Chondrocyte (in vitro differentiated cells): ENCODE results near the gene TUFT1. TPM values are rescaled to one million over a fixed set of nuclear protein-coding genes. Genes with fewer than 3 reads are reported as not detected.

Experiments
- DNase-seq: peaks from one replicate; pipeline ENCODE4 v3.0.0; 2021; ENCODE audit warnings: mixed read lengths, low spot score
- H3K27ac Mint-ChIP-seq: one replicate; pipeline ENCODE4 v1.8.0; 2021; ENCODE audit warnings: mild to moderate bottlenecking, moderate library complexity, mixed read lengths; ENCODE audit not compliant: unreplicated experiment
- H3K27me3 Mint-ChIP-seq: 2 replicates; pipeline ENCODE4 v1.8.0; 2021; ENCODE audit warnings: low read depth, mixed read lengths
- H3K36me3 Mint-ChIP-seq: 2 replicates; pipeline ENCODE4 v1.8.0; 2021; ENCODE audit warnings: low read depth, mixed read lengths
- H3K4me1 Mint-ChIP-seq: 2 replicates; pipeline ENCODE4 v1.8.0; 2021; ENCODE audit warnings: low read depth, mild to moderate bottlenecking, mixed read lengths
- H3K4me3 Mint-ChIP-seq: one replicate; pipeline ENCODE4 v1.8.0; 2021; ENCODE audit warnings: mild to moderate bottlenecking, moderate library complexity, mixed read lengths; ENCODE audit not compliant: unreplicated experiment
- H3K9me3 Mint-ChIP-seq: 2 replicates; pipeline ENCODE4 v1.8.0; 2021; ENCODE audit warnings: low read depth, mixed read lengths
- CTCF ChIP-seq: fragments of 200-600 bp; sonication (generic); IDR thresholded peaks from 2 replicates; pipeline ENCODE4 v1.5.0; 2021; ENCODE audit warnings: antibody characterized with exemption, mild to moderate bottlenecking, moderate library complexity
- total RNA-seq: library from RNA; stranded (reverse); gene quantifications from 3 replicates; pipeline ENCODE4 v1.2.1, GENCODE V29; 2021

Gene TUFT1
- total RNA-seq, 1 donor from 2014 or later: 33.0 TPM

GRCh38 chr1:151494741-151495281 is 45.3 kb upstream of the TUFT1 start:
- Mint-ChIP-seq H3K9me3 (no peaks in the 10 kb centered on the region), H3K36me3 (no peaks in the 10 kb centered on the region), H3K4me1 (peaks cover 15% of the 10 kb centered on the region), H3K27me3 (peaks cover under 1% of the 10 kb centered on the region), H3K27ac (peak overlapping the region; percentile 30), H3K4me3 (no peak overlapping the region)
- TF ChIP-seq CTCF: no peak
- DNase-seq: no peak

- Mint-ChIP-seq H3K4me1 (peaks cover 15% of the 10 kb centered on the region), H3K27me3 (peaks cover 2% of the 10 kb centered on the region), H3K9me3 (no peaks in the 10 kb centered on the region), H3K36me3 (no peaks in the 10 kb centered on the region), H3K27ac (peak overlapping the region; percentile 70), H3K4me3 (no peak overlapping the region)
- DNase-seq: no peak
- no peak for TF ChIP-seq CTCF
These were observed 44.8 kb upstream of the TUFT1 start for GRCh38 chr1:151495316-151495715.

- TF ChIP-seq CTCF: no peak
- Mint-ChIP-seq H3K36me3 (no peaks in the 10 kb centered on the region), H3K9me3 (no peaks in the 10 kb centered on the region), H3K27ac (no peak overlapping the region), H3K4me1 (peaks cover 15% of the 10 kb centered on the region), H3K27me3 (peaks cover 4% of the 10 kb centered on the region), H3K4me3 (no peak overlapping the region)
- DNase-seq: no peak
These were observed 40.7 kb upstream of the TUFT1 start for GRCh38 chr1:151499365-151499764.

GRCh38 chr1:151499930-151500329 is 40.2 kb upstream of the TUFT1 start:
- Mint-ChIP-seq H3K4me3 (no peak overlapping the region), H3K27me3 (peaks cover 4% of the 10 kb centered on the region), H3K4me1 (peaks cover 9% of the 10 kb centered on the region)

GRCh38 chr1:151501474-151501873 is 38.6 kb upstream of the TUFT1 start:
- no peak for DNase-seq
- Mint-ChIP-seq H3K9me3 (no peaks in the 10 kb centered on the region), H3K4me3 (no peak overlapping the region), H3K27me3 (peaks cover 5% of the 10 kb centered on the region), H3K36me3 (no peaks in the 10 kb centered on the region), H3K27ac (no peak overlapping the region), H3K4me1 (no peaks in the 10 kb centered on the region)
- peak; percentile 41 for TF ChIP-seq CTCF

More at GRCh38 chr1:151499930-151500329, 40.2 kb upstream of the TUFT1 start:
- TF ChIP-seq CTCF: no peak
- H3K9me3 Mint-ChIP-seq: no peaks in the 10 kb centered on the region
- H3K36me3 Mint-ChIP-seq: no peaks in the 10 kb centered on the region
- no peak overlapping the region for H3K27ac Mint-ChIP-seq
- no peak for DNase-seq
